SK-N-SH (cell line): Measurements from ENCODE around the gene ASTN2. TPM values are rescaled to one million over a fixed set of nuclear protein-coding genes. Genes with fewer than 3 reads are reported as not detected.

Source experiments
- CTCF ChIA-PET: fragments of 300-600, 350-600 bp; formaldehyde crosslinking; extraction: SDS; loops from one replicate; lab custom pipeline; 2021; lab: Yijun Ruan, JAX
- POLR2A ChIA-PET: fragments of 350-600 bp; sonication (Branson Sonifier 250); formaldehyde crosslinking; extraction: SDS; loops from one replicate; lab custom pipeline; 2020; ENCODE audit warnings: antibody characterized with exemption, inconsistent platforms; lab: Yijun Ruan, JAX
- DNase-seq: peaks from one replicate; pipeline ENCODE4 v3.0.0; 2012
- H2AFZ ChIP-seq: fragments of 200-600 bp; sonication (generic); 2 replicates; pipeline ENCODE4 v1.8.1; 2016; ENCODE audit warnings: antibody characterized with exemption, mild to moderate bottlenecking, low read depth
- H3F3A ChIP-seq: fragments of 200-600 bp; sonication (generic); replicated peaks from 2 replicates; pipeline ENCODE3; 2016; ENCODE audit warnings: antibody characterized with exemption, mild to moderate bottlenecking; ENCODE audit not compliant: insufficient read depth
- H3K27ac ChIP-seq, 2 experiments: fragments of 200-500 bp in 1 of 2; fragments of 200-600 bp in 1 of 2; sonication (Bioruptor generic) in 1 of 2; sonication (generic), shearing (Covaris generic) in 1 of 2; 2 replicates each; pipeline versions ENCODE4 v1.5.1 to v1.6.1; 2014 to 2016; ENCODE audit warnings: low read depth in 2 of 2, inconsistent platforms in 1 of 2, low read length in 1 of 2, mild to moderate bottlenecking in 1 of 2, mixed read lengths in 1 of 2
- H3K27me3 ChIP-seq: fragments of 200-600 bp; sonication (generic), shearing (Covaris generic); 2 replicates; pipeline ENCODE4 v1.6.1; 2016; ENCODE audit warnings: mixed run types; ENCODE audit not compliant: insufficient read depth
- H3K36me3 ChIP-seq, 2 experiments: fragments of 200-500 bp in 1 of 2; fragments of 200-600 bp in 1 of 2; sonication (Bioruptor generic) in 1 of 2; sonication (generic) in 1 of 2; replicated peaks in 1 of 2; 2 replicates each; pipeline versions ENCODE3 to v1.5.1; 2014 to 2016; ENCODE audit warnings: low read length in 1 of 2, mild to moderate bottlenecking in 1 of 2; ENCODE audit not compliant: insufficient read depth in 2 of 2, control insufficient read depth in 1 of 2
- H3K4me1 ChIP-seq, 2 experiments: fragments of 200-500 bp in 1 of 2; fragments of 200-600 bp in 1 of 2; sonication (Bioruptor generic) in 1 of 2; sonication (generic), shearing (Covaris generic) in 1 of 2; 2 replicates each; pipeline versions ENCODE4 v1.5.1 to v1.6.1; 2014 to 2016; ENCODE audit warnings: low read depth in 1 of 2, low read length in 1 of 2, mixed run types in 1 of 2; ENCODE audit not compliant: insufficient read depth in 2 of 2, control insufficient read depth in 1 of 2
- H3K4me2 ChIP-seq: fragments of 200-600 bp; sonication (generic), shearing (Covaris generic); 2 replicates; pipeline ENCODE4 v1.6.1; 2017; ENCODE audit warnings: mixed run types
- H3K4me3 ChIP-seq, 2 experiments: fragments of 200-500 bp in 1 of 2; fragments of 200-600 bp in 1 of 2; sonication (Bioruptor generic) in 1 of 2; sonication (generic), shearing (Covaris generic) in 1 of 2; 2 replicates each; pipeline versions ENCODE4 v1.5.1 to v1.8.1; 2014 to 2016; ENCODE audit warnings: low read depth in 2 of 2, inconsistent platforms in 1 of 2, low read length in 1 of 2, mild to moderate bottlenecking in 1 of 2, mixed read lengths in 1 of 2, moderate library complexity in 1 of 2
- H3K79me2 ChIP-seq: fragments of 200-600 bp; sonication (generic); 2 replicates; pipeline ENCODE4 v1.8.1; 2017; ENCODE audit warnings: mild to moderate bottlenecking; ENCODE audit not compliant: insufficient read depth
- H3K9ac ChIP-seq: fragments of 200-600 bp; sonication (generic); 2 replicates; pipeline ENCODE4 v1.6.1; 2017; ENCODE audit warnings: mixed run types
- H3K9me2 ChIP-seq: fragments of 200-600 bp; sonication (generic); 2 replicates; pipeline ENCODE4 v1.6.1; 2017; ENCODE audit warnings: mixed run types
- H3K9me3 ChIP-seq: fragments of 200-600 bp; sonication (generic); 2 replicates; pipeline ENCODE4 v1.6.1; 2017; ENCODE audit warnings: mixed run types, mild to moderate bottlenecking, moderate library complexity
- H4K20me1 ChIP-seq: fragments of 200-600 bp; sonication (generic); 2 replicates; pipeline ENCODE4 v1.6.1; 2017; ENCODE audit warnings: mild to moderate bottlenecking, mixed run types; ENCODE audit not compliant: insufficient read depth
- CHD2 ChIP-seq: fragments of 150-350 bp; IDR thresholded peaks from 2 replicates; pipeline ENCODE4 v1.6.1; 2018; ENCODE audit warnings: low read length; ENCODE audit not compliant: partially characterized antibody
- FOSL2 ChIP-seq: IDR thresholded peaks from 2 replicates; pipeline ENCODE4 v1.4.0; 2012; ENCODE audit warnings: low read depth, mild to moderate bottlenecking, moderate library complexity, borderline replicate concordance
- GATA2 ChIP-seq: sonication (generic); formaldehyde crosslinking; IDR thresholded peaks from 2 replicates; pipeline ENCODE4 v1.5.0; 2020; ENCODE audit warnings: mild to moderate bottlenecking, missing genetic modification reagents
- MEF2A ChIP-seq: IDR thresholded peaks from 2 replicates; pipeline ENCODE4 v1.4.0; 2012; ENCODE audit warnings: low read depth, borderline replicate concordance
- MXI1 ChIP-seq: IDR thresholded peaks from 2 replicates; pipeline ENCODE4 v1.6.1; 2012; ENCODE audit warnings: mild to moderate bottlenecking, low read depth, low read length, improper control_type of control experiment
- NFIC ChIP-seq: IDR thresholded peaks from 2 replicates; pipeline ENCODE4 v1.4.0; 2012; ENCODE audit warnings: borderline replicate concordance
- POLR2AphosphoS5 ChIP-seq: IDR thresholded peaks from 2 replicates; pipeline ENCODE4 v1.6.1; 2012; ENCODE audit warnings: low read depth, low read length
- RAD21 ChIP-seq: IDR thresholded peaks from 2 replicates; pipeline ENCODE4 v1.6.1; 2012; ENCODE audit warnings: mild to moderate bottlenecking, low read length
- RCOR1 ChIP-seq: fragments of 150-350 bp; IDR thresholded peaks from 2 replicates; pipeline ENCODE4 v1.6.1; 2017; ENCODE audit warnings: antibody characterized with exemption, low read length
- RFX5 ChIP-seq: IDR thresholded peaks from 2 replicates; pipeline ENCODE4 v1.6.1; 2012; ENCODE audit warnings: mild to moderate bottlenecking, improper control_type of control experiment, low read length
- SIN3A ChIP-seq: IDR thresholded peaks from 2 replicates; pipeline ENCODE4 v1.6.1; 2012; ENCODE audit warnings: low read depth, mild to moderate bottlenecking, low read length, moderate library complexity, borderline replicate concordance
- SMC3 ChIP-seq: IDR thresholded peaks from 2 replicates; pipeline ENCODE4 v1.6.1; 2012; ENCODE audit warnings: low read depth, low read length, improper control_type of control experiment
- TAF1 ChIP-seq: IDR thresholded peaks from 2 replicates; pipeline ENCODE4 v1.6.1; 2012; ENCODE audit warnings: low read depth, mild to moderate bottlenecking, low read length, moderate library complexity, borderline replicate concordance
- TCF12 ChIP-seq: IDR thresholded peaks from 2 replicates; pipeline ENCODE4 v1.4.0; 2012
- TEAD4 ChIP-seq: IDR thresholded peaks from 2 replicates; pipeline ENCODE4 v1.4.0; 2012; ENCODE audit warnings: mild to moderate bottlenecking, borderline replicate concordance; ENCODE audit not compliant: insufficient read depth
- YY1 ChIP-seq: IDR thresholded peaks from 2 replicates; pipeline ENCODE4 v1.4.0; 2012; ENCODE audit warnings: low read depth, mild to moderate bottlenecking
- WGBS: methylation state at CpG from one replicate; pipeline ENCODE4 v1.1.6; 2017; ENCODE audit warnings: low lambda C conversion rate; 5-methylcytosine and 5-hydroxymethylcytosine counted together
- polyA plus RNA-seq, 3 experiments: library from polyadenylated mRNA; depleted of rRNA; stranded (reverse); fragments of >200 nt; gene quantifications; 2 replicates each; pipeline ENCODE4 v1.2.3, GENCODE V29; 2012
- TF ChIP-seq, protein P1 (sequence below): fragments of 200-600 bp; sonication (generic); IDR thresholded peaks from 2 replicates; pipeline ENCODE4 v1.6.1; 2017; ENCODE audit warnings: antibody characterized with exemption, mild to moderate bottlenecking, moderate library complexity
- TF ChIP-seq, protein P2 (sequence below): IDR thresholded peaks from 2 replicates; pipeline ENCODE4 v1.6.1; 2012; ENCODE audit warnings: mild to moderate bottlenecking, low read depth, low read length, moderate library complexity
- TF ChIP-seq, protein P3 (sequence below): fragments of 150-350 bp; IDR thresholded peaks from 2 replicates; pipeline ENCODE4 v1.6.1; 2016; ENCODE audit warnings: mild to moderate bottlenecking, low read depth, low read length
- TF ChIP-seq, protein P4 (sequence below): IDR thresholded peaks from 2 replicates; pipeline ENCODE4; 2012

Gene ASTN2
- polyA plus RNA-seq, 1 of the 3 experiments (the other 2 are of a cell fraction) = 6.6 TPM

DNA sequence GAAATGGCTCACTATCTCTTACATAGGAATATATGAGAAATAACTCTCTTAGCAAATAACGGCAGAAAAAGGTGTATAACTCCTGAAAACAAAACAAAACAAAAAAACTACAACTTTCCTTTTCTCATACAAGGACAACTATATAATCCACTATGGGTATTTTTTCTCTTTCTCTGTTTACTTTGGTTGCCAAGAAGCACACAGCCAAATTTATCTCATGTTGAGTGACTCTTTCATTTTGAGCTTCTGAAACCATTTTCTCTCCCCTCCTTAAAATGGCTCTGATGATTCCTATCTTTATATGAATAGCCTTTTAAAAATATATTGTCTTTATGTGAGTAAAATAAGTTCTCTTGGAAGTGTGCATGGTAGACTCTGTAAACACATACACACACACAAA is 599.0 kb downstream of the ASTN2 start:
- Histone ChIP-seq H3K4me2 (no peak overlapping the region), H3K27me3 (no peaks in the 10 kb centered on the region), H2AFZ (no peak overlapping the region), H3K36me3 (peaks cover 0 to 2% of the 10 kb centered on the region in 2 experiments), H3K9me3 (no peaks in the 10 kb centered on the region), H4K20me1 (no peaks in the 10 kb centered on the region), H3K4me1 (no peaks in the 10 kb centered on the region; a peak in 1 of 4 replicates), H3K4me3 (no peak overlapping the region), H3K79me2 (no peaks in the 10 kb centered on the region), H3K9me2 (no peaks in the 10 kb centered on the region), H3K27ac (no peak overlapping the region), H3K9ac (no peak overlapping the region), H3F3A (no peaks in the 10 kb centered on the region)
- TF ChIP-seq RFX5 (no peak), TCF12 (no peak), SMC3 (no peak), CHD2 (no peak), RAD21 (no peak), POLR2AphosphoS5 (no peak), MXI1 (no peak), YY1 (no peak), NFIC (no peak), RCOR1 (no peak), SIN3A (no peak), FOSL2 (no peak), MEF2A (no peak), GATA2 (CRISPR knock-in tag) (no peak), TEAD4 (no peak), TAF1 (no peak)
- TF ChIP-seq, protein P1, sequence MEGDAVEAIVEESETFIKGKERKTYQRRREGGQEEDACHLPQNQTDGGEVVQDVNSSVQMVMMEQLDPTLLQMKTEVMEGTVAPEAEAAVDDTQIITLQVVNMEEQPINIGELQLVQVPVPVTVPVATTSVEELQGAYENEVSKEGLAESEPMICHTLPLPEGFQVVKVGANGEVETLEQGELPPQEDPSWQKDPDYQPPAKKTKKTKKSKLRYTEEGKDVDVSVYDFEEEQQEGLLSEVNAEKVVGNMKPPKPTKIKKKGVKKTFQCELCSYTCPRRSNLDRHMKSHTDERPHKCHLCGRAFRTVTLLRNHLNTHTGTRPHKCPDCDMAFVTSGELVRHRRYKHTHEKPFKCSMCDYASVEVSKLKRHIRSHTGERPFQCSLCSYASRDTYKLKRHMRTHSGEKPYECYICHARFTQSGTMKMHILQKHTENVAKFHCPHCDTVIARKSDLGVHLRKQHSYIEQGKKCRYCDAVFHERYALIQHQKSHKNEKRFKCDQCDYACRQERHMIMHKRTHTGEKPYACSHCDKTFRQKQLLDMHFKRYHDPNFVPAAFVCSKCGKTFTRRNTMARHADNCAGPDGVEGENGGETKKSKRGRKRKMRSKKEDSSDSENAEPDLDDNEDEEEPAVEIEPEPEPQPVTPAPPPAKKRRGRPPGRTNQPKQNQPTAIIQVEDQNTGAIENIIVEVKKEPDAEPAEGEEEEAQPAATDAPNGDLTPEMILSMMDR = no peak
- TF ChIP-seq, protein P2, sequence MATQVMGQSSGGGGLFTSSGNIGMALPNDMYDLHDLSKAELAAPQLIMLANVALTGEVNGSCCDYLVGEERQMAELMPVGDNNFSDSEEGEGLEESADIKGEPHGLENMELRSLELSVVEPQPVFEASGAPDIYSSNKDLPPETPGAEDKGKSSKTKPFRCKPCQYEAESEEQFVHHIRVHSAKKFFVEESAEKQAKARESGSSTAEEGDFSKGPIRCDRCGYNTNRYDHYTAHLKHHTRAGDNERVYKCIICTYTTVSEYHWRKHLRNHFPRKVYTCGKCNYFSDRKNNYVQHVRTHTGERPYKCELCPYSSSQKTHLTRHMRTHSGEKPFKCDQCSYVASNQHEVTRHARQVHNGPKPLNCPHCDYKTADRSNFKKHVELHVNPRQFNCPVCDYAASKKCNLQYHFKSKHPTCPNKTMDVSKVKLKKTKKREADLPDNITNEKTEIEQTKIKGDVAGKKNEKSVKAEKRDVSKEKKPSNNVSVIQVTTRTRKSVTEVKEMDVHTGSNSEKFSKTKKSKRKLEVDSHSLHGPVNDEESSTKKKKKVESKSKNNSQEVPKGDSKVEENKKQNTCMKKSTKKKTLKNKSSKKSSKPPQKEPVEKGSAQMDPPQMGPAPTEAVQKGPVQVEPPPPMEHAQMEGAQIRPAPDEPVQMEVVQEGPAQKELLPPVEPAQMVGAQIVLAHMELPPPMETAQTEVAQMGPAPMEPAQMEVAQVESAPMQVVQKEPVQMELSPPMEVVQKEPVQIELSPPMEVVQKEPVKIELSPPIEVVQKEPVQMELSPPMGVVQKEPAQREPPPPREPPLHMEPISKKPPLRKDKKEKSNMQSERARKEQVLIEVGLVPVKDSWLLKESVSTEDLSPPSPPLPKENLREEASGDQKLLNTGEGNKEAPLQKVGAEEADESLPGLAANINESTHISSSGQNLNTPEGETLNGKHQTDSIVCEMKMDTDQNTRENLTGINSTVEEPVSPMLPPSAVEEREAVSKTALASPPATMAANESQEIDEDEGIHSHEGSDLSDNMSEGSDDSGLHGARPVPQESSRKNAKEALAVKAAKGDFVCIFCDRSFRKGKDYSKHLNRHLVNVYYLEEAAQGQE = no peak
- TF ChIP-seq, protein P3, sequence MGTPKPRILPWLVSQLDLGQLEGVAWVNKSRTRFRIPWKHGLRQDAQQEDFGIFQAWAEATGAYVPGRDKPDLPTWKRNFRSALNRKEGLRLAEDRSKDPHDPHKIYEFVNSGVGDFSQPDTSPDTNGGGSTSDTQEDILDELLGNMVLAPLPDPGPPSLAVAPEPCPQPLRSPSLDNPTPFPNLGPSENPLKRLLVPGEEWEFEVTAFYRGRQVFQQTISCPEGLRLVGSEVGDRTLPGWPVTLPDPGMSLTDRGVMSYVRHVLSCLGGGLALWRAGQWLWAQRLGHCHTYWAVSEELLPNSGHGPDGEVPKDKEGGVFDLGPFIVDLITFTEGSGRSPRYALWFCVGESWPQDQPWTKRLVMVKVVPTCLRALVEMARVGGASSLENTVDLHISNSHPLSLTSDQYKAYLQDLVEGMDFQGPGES = no peak
- TF ChIP-seq, protein P4, sequence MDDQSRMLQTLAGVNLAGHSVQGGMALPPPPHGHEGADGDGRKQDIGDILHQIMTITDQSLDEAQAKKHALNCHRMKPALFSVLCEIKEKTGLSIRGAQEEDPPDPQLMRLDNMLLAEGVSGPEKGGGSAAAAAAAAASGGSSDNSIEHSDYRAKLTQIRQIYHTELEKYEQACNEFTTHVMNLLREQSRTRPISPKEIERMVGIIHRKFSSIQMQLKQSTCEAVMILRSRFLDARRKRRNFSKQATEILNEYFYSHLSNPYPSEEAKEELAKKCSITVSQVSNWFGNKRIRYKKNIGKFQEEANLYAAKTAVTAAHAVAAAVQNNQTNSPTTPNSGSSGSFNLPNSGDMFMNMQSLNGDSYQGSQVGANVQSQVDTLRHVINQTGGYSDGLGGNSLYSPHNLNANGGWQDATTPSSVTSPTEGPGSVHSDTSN = no peak
- WGBS = 31% methylated on average over 1 of the region's 1 CpG
- no peak for DNase-seq
- POLR2A ChIA-PET = no interaction called here
- CTCF ChIA-PET = interaction anchor here (0.6 to 1.4 kb wide), 2 partner anchors 10 to 20 kb away, joined by 3 read pairs; no protein-coding TSS in a partner anchor
